AG09309 (cell line): Measurements from ENCODE around the gene CDH18.

Source experiments
- DNase-seq: peaks from one replicate; pipeline ENCODE4 v3.0.0-alpha.2; 2010; ENCODE audit warnings: low read depth
- H3K4me3 ChIP-seq: 2 replicates; pipeline ENCODE4 v1.5.1; 2011; ENCODE audit warnings: mild to moderate bottlenecking, low read depth, low read length, moderate library complexity; ENCODE audit not compliant: control insufficient read depth
- CTCF ChIP-seq: IDR thresholded peaks from 2 replicates; pipeline ENCODE4 v1.5.1; 2011; ENCODE audit warnings: mild to moderate bottlenecking, low read depth, low read length, inconsistent platforms; ENCODE audit not compliant: insufficient read depth, control insufficient read depth; ENCODE audit errors: missing control alignments

CDH18 gene

GRCh38 chr5:19676895-19677294 is 311.1 kb downstream of the CDH18 start:
- H3K4me3 ChIP-seq: no peak overlapping the region
- no peak for DNase-seq
- no peak for TF ChIP-seq CTCF

- no peak overlapping the region for H3K4me3 ChIP-seq
- DNase-seq: no peak
- no peak for TF ChIP-seq CTCF
These were observed 327.3 kb downstream of the CDH18 start for GRCh38 chr5:19660679-19661078.

GRCh38 chr5:19655627-19656026 is 332.4 kb downstream of the CDH18 start:
- H3K4me3 ChIP-seq: no peak overlapping the region
- DNase-seq: no peak
- TF ChIP-seq CTCF: no peak

GRCh38 chr5:19638461-19638860 is 349.5 kb downstream of the CDH18 start:
- TF ChIP-seq CTCF: no peak
- no peak overlapping the region for H3K4me3 ChIP-seq
- DNase-seq: no peak

GRCh38 chr5:19630876-19631275 is 357.1 kb downstream of the CDH18 start:
- no peak overlapping the region for H3K4me3 ChIP-seq
- DNase-seq: no peak
- TF ChIP-seq CTCF: no peak

GRCh38 chr5:19626211-19626610 is 361.8 kb downstream of the CDH18 start:
- TF ChIP-seq CTCF: no peak
- no peak overlapping the region for H3K4me3 ChIP-seq
- no peak for DNase-seq

GRCh38 chr5:19625562-19625961 is 362.4 kb downstream of the CDH18 start:
- TF ChIP-seq CTCF: no peak
- DNase-seq: no peak

More at GRCh38 chr5:19625562-19625961, 362.4 kb downstream of the CDH18 start:
- no peak overlapping the region for H3K4me3 ChIP-seq
